Transverse colon (tissue), 4 donors: ENCODE results near the gene CDH12.

ENCODE experiments used
- EP300 ChIP-seq: sonication (generic); formaldehyde crosslinking; IDR thresholded peaks from one replicate; pipeline ENCODE4 v1.6.1; 2017; ENCODE audit warnings: antibody characterized with exemption, low read depth
- POLR2A ChIP-seq: fragments of 450-650 bp; IDR thresholded peaks from one replicate; pipeline ENCODE4 v1.6.1; 2016; ENCODE audit warnings: antibody characterized with exemption, mild to moderate bottlenecking, moderate library complexity
- POLR2AphosphoS5 ChIP-seq, 3 donors: sonication (generic); formaldehyde crosslinking; IDR thresholded peaks; one replicate each; pipeline ENCODE4 v1.6.1; 2016; ENCODE audit warnings: antibody characterized with exemption in 3 of 3
- TF ChIP-seq, protein P1 (sequence below), 5 experiments: fragments of 200-600 bp in 3 of 5; fragments of 450-650 bp in 2 of 5; sonication (generic) in 3 of 5; IDR thresholded peaks; 1 replicate in 2 of 5; 2 replicates in 3 of 5; pipeline ENCODE4 v1.5.1; 2016 to 2017; ENCODE audit warnings: antibody characterized with exemption in 5 of 5, inconsistent platforms in 3 of 5, mild to moderate bottlenecking in 2 of 5, moderate library complexity in 1 of 5

- TF ChIP-seq, protein P1, sequence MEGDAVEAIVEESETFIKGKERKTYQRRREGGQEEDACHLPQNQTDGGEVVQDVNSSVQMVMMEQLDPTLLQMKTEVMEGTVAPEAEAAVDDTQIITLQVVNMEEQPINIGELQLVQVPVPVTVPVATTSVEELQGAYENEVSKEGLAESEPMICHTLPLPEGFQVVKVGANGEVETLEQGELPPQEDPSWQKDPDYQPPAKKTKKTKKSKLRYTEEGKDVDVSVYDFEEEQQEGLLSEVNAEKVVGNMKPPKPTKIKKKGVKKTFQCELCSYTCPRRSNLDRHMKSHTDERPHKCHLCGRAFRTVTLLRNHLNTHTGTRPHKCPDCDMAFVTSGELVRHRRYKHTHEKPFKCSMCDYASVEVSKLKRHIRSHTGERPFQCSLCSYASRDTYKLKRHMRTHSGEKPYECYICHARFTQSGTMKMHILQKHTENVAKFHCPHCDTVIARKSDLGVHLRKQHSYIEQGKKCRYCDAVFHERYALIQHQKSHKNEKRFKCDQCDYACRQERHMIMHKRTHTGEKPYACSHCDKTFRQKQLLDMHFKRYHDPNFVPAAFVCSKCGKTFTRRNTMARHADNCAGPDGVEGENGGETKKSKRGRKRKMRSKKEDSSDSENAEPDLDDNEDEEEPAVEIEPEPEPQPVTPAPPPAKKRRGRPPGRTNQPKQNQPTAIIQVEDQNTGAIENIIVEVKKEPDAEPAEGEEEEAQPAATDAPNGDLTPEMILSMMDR (IDR thresholded peaks at IDR 0.05): no peak
- TF ChIP-seq EP300 (no peak), POLR2AphosphoS5 (IDR thresholded peaks at IDR 0.05) (no peak), POLR2A (no peak)
Observed at GRCh38 chr5:22846693-22847092, 6.5 kb downstream of the CDH12 start.
